RWPE2 (cell line): ENCODE data around the gene APBB3.

Source experiments
- ATAC-seq: fragments of 200-7000 bp; cut with Tn5 transposase; 3 replicates; pipeline ENCODE4 v1.9.1; 2021; ENCODE audit warnings: low read depth
- DNase-seq: peaks from one replicate; pipeline ENCODE4 v3.0.0-alpha.2; 2020; ENCODE audit warnings: low spot score
- H3K27ac ChIP-seq: fragments of 450-650 bp; 2 replicates; pipeline ENCODE4 v1.5.1; 2017; ENCODE audit warnings: mild to moderate bottlenecking; ENCODE audit not compliant: poor library complexity, severe bottlenecking
- H3K27me3 ChIP-seq: fragments of 250-450 bp; sonication (Bioruptor Pico); 2 replicates; pipeline ENCODE4 v1.5.1; 2021; ENCODE audit warnings: mild to moderate bottlenecking, moderate library complexity; ENCODE audit not compliant: insufficient read depth, poor library complexity, severe bottlenecking
- H3K36me3 ChIP-seq: fragments of 250-450 bp; sonication (Bioruptor Pico); 2 replicates; pipeline ENCODE4 v1.5.1; 2020; ENCODE audit warnings: low read depth, mild to moderate bottlenecking, moderate library complexity
- H3K4me1 ChIP-seq: fragments of 250-450 bp; sonication (Bioruptor Pico); 2 replicates; pipeline ENCODE4 v1.5.1; 2021; ENCODE audit warnings: mild to moderate bottlenecking, moderate library complexity; ENCODE audit not compliant: insufficient read depth, poor library complexity, severe bottlenecking
- H3K4me3 ChIP-seq: fragments of 250-450 bp; sonication (Bioruptor Pico); 2 replicates; pipeline ENCODE4 v1.5.1; 2021; ENCODE audit warnings: mild to moderate bottlenecking, moderate library complexity; ENCODE audit not compliant: severe bottlenecking
- H3K9me3 ChIP-seq: fragments of 250-450 bp; sonication (Bioruptor Pico); 2 replicates; pipeline ENCODE4 v1.5.1; 2021; ENCODE audit warnings: mild to moderate bottlenecking, moderate library complexity; ENCODE audit not compliant: severe bottlenecking
- TF ChIP-seq, protein P1 (sequence below): fragments of 450-650 bp; IDR thresholded peaks from one replicate; pipeline ENCODE4 v1.5.1; 2017; ENCODE audit warnings: mild to moderate bottlenecking, moderate library complexity; ENCODE audit not compliant: poor library complexity, severe bottlenecking

APBB3 gene, protein sequence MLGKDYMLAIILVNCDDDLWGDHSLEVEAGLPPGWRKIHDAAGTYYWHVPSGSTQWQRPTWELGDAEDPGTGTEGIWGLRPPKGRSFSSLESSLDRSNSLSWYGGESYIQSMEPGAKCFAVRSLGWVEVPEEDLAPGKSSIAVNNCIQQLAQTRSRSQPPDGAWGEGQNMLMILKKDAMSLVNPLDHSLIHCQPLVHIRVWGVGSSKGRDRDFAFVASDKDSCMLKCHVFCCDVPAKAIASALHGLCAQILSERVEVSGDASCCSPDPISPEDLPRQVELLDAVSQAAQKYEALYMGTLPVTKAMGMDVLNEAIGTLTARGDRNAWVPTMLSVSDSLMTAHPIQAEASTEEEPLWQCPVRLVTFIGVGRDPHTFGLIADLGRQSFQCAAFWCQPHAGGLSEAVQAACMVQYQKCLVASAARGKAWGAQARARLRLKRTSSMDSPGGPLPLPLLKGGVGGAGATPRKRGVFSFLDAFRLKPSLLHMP

DNA sequence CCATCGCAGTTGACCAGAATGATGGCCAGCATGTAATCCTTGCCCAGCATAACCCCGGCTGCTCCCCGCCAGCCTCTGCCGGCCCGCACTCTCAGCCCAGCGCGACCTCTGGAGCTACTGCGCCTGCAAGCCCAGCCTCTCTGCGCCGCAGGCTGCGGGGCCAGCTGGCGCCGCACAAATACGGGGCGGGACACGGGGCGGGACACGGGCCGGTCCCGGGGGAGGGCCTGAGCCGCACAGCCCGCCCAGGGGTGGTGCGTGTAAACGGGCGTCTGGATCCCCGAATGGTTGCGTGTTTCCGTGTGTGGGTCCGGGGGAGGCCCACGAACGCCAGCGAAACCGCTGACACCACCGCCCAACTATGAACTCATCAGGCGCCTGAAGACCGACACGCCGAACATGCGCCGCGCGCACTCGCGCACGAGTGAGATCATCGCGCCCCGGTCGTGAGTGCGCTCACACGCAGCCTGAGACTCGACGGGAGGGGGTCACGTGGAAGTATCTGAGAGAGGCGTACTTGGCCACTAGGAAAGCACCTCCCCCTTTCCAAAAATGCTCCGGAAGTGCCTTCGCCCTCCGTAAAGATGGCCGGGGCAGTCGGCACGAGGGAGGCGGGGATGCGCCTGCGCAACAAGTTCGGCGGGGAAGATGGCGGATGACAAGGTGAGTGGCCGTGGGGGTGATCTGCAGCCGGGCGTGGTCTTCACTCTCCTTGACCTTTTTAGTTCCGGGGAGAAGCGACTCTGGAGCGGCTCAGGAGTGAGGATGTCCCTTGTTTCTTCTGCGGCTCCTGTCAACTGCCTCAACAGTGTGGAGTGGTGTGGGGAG, at the start of gene APBB3, which contains the start of gene SLC35A4:
TSS of gene APBB3 (minus strand) at position 403 of the 828 bp plus-strand sequence. CDS start at position 50, 353 bp downstream.
TSS of gene SLC35A4 (plus strand) at position 633 of the 828 bp plus-strand sequence. CDS start 2,342 bp downstream, outside the sequence.
- TF ChIP-seq, protein P1, sequence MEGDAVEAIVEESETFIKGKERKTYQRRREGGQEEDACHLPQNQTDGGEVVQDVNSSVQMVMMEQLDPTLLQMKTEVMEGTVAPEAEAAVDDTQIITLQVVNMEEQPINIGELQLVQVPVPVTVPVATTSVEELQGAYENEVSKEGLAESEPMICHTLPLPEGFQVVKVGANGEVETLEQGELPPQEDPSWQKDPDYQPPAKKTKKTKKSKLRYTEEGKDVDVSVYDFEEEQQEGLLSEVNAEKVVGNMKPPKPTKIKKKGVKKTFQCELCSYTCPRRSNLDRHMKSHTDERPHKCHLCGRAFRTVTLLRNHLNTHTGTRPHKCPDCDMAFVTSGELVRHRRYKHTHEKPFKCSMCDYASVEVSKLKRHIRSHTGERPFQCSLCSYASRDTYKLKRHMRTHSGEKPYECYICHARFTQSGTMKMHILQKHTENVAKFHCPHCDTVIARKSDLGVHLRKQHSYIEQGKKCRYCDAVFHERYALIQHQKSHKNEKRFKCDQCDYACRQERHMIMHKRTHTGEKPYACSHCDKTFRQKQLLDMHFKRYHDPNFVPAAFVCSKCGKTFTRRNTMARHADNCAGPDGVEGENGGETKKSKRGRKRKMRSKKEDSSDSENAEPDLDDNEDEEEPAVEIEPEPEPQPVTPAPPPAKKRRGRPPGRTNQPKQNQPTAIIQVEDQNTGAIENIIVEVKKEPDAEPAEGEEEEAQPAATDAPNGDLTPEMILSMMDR: no peak
- H3K27ac ChIP-seq: peak within 1 kb of the TSS; percentile 51
- peak; percentile 97 for DNase-seq

GRCh38 chr5:140611020-140611521, 46.7 kb upstream of the APBB3 start:
- no peaks in the 10 kb centered on the region for H3K9me3 ChIP-seq
- TF ChIP-seq, protein P1: no peak
- no peak for DNase-seq
- no peak for ATAC-seq
- H3K27ac ChIP-seq: no peak overlapping the region
- H3K36me3 ChIP-seq: no peaks in the 10 kb centered on the region
- no peak overlapping the region for H3K4me3 ChIP-seq
- H3K4me1 ChIP-seq: peaks cover 10% of the 10 kb centered on the region
- no peaks in the 10 kb centered on the region for H3K27me3 ChIP-seq

More for the DNA sequence above, at the start of gene APBB3, which contains the start of gene SLC35A4:
- Histone ChIP-seq H3K9me3 (no peaks in the 10 kb centered on the region), H3K4me1 (peaks cover 5% of the 10 kb centered on the region), H3K36me3 (peaks cover 22% of the 10 kb centered on the region), H3K4me3 (peak within 1 kb of the TSS; percentile 61), H3K27me3 (no peaks in the 10 kb centered on the region)
- peak; percentile 89 for ATAC-seq

DNA sequence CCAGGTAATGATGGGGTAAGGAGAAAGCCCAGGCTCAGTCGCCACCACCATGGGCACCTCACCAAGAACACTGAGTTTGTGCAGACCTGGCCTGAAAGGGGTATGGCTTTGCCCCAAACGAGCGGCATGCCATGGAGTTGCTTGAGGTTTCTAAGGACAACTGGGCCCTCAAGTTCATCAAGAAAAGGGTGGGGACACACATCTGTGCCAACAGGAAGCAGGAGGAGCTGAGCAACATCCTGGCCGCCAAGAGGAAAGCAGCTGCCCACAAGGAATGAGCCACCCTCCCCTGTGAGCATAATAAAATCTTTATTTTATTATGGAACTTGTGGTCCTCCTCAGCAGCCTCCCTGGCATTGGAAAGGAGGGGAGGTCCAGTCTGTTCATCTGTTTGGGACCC, 44.7 kb upstream of the APBB3 start:
- no peaks in the 10 kb centered on the region for H3K36me3 ChIP-seq
- TF ChIP-seq, protein P1: no peak
- no peaks in the 10 kb centered on the region for H3K9me3 ChIP-seq
- no peak for DNase-seq
- no peaks in the 10 kb centered on the region for H3K27me3 ChIP-seq
- peak; percentile 82 for ATAC-seq
- H3K27ac ChIP-seq: no peak overlapping the region
- H3K4me3 ChIP-seq: no peak overlapping the region
- peaks cover 10% of the 10 kb centered on the region for H3K4me1 ChIP-seq

DNA sequence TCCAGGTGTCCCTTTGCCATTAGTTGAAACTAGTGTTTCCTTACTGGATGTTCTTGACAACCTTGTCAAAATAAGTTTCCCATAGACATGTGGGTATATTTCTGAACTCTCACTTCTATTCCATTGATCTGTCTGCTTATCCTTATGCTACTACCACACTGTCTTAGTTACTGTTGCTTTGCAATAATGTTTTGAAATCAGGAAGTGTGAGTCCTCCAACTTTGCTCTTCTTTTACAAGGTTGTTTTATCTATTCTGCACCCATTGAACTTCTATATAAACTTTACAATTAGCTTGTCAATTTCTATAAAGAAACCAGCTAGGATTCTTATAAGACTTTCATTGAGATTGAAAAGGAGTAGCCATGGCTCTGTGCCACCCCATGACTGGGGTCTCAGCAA, 44.3 kb upstream of the APBB3 start:
- no peaks in the 10 kb centered on the region for H3K9me3 ChIP-seq
- TF ChIP-seq, protein P1: no peak

More for the DNA sequence above, 44.3 kb upstream of the APBB3 start:
- no peaks in the 10 kb centered on the region for H3K36me3 ChIP-seq
- H3K4me1 ChIP-seq: peaks cover 10% of the 10 kb centered on the region
- ATAC-seq: no peak
- H3K27ac ChIP-seq: no peak overlapping the region
- no peak for DNase-seq
- no peaks in the 10 kb centered on the region for H3K27me3 ChIP-seq
- H3K4me3 ChIP-seq: no peak overlapping the region
